Bronchial epithelial cell (primary cell): Measurements from ENCODE around the gene RECQL5. TPM values are rescaled to one million over a fixed set of nuclear protein-coding genes. Genes with fewer than 3 reads are reported as not detected.
A peak's percentile ranks its signal among the peaks of the same experiment; 100 is the strongest.

ENCODE experiments used
- DNase-seq: peaks from one replicate; pipeline ENCODE4 v3.0.0-alpha.2; 2010; ENCODE audit warnings: low read depth
- FAIRE-seq: peaks from 2 replicates; lab custom pipeline; 2011; peaks lifted over from hg19 to GRCh38; lab: Jason Lieb, UNC
- H3K27me3 ChIP-seq: 2 replicates; pipeline ENCODE4 v1.5.1; 2011; ENCODE audit warnings: low read length; ENCODE audit not compliant: control insufficient read depth, insufficient read depth
- H3K36me3 ChIP-seq: 2 replicates; pipeline ENCODE4 v1.5.1; 2011; ENCODE audit warnings: low read length; ENCODE audit not compliant: control insufficient read depth, insufficient read depth
- H3K4me3 ChIP-seq: 2 replicates; pipeline ENCODE4 v1.5.1; 2011; ENCODE audit warnings: mild to moderate bottlenecking, low read depth, low read length, control low read depth
- total RNA-seq: library from RNA; depleted of rRNA; stranded (reverse); fragments of >200 nt; gene quantifications from 2 replicates; pipeline ENCODE4 v1.2.1, GENCODE V29; 2014
- TF ChIP-seq, protein P1 (sequence below): IDR thresholded peaks from 2 replicates; pipeline ENCODE4 v1.5.1; 2011; ENCODE audit warnings: mild to moderate bottlenecking, moderate library complexity, low read length, control low read depth, inconsistent platforms; ENCODE audit not compliant: insufficient read depth, severe bottlenecking

RECQL5 gene
- total RNA-seq, 1 donor from 2014 or later = 11.6 TPM

DNA sequence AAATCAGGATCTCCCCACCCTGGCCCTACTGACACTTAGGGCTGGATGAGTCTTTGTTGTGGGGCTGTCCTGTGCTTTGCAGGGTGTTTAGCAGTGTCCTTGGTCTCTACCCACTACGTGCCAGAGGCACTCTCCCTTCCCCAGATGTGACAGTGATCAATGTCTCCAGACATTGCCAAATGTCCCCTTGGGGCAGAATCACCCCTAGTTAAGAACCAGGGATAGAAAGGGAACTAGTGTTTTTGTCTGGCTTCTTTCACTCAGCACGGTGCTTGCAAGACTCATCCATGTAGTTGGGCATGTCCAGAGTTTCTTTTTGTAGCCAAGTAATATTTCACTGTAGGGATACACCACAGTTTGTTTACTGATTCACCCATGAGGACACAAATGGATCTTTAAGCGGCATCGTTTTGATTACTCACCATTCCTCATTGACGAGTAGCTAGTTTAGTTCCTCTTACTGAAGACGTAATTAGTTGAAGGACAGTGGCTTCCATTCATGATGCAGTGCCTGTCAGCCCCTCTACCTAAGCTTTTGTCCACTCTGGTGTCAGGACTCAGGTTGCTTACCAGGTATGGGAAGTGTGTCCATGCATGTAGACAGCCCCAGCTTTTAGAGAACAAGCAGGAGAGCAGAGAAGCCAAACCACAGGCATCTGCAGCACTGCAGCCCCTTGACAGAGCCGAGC, 28.3 kb upstream of the RECQL5 start:
- DNase-seq (peak; percentile 91), FAIRE-seq (peak; percentile 87)
- peaks cover 8% of the 10 kb centered on the region for H3K36me3 ChIP-seq
- TF ChIP-seq, protein P1, sequence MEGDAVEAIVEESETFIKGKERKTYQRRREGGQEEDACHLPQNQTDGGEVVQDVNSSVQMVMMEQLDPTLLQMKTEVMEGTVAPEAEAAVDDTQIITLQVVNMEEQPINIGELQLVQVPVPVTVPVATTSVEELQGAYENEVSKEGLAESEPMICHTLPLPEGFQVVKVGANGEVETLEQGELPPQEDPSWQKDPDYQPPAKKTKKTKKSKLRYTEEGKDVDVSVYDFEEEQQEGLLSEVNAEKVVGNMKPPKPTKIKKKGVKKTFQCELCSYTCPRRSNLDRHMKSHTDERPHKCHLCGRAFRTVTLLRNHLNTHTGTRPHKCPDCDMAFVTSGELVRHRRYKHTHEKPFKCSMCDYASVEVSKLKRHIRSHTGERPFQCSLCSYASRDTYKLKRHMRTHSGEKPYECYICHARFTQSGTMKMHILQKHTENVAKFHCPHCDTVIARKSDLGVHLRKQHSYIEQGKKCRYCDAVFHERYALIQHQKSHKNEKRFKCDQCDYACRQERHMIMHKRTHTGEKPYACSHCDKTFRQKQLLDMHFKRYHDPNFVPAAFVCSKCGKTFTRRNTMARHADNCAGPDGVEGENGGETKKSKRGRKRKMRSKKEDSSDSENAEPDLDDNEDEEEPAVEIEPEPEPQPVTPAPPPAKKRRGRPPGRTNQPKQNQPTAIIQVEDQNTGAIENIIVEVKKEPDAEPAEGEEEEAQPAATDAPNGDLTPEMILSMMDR = no peak
- H3K27me3 ChIP-seq = no peaks in the 10 kb centered on the region
- H3K4me3 ChIP-seq = no peak overlapping the region

DNA sequence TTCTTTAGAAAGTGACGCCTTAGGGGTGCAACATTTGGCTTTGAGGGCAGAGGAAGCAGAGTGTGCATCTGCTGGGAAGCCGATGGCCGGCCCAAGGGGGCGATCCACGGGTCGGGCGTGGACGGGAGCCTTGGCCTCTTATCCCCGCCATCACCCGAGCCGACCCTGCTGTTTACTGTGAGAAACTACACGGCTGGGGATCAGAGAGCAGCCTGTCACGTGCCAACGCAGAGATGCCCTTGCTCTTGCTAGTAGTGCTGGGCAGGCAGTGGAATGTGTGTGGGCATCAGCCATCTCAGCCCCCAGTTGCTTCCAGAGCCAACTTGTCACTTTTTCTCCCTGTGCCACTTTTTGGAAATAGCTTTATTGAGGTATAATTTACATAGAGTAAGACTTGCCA, 27.6 kb upstream of the RECQL5 start:
- TF ChIP-seq, protein P1 = no peak
- no peak overlapping the region for H3K4me3 ChIP-seq
- peaks cover 8% of the 10 kb centered on the region for H3K36me3 ChIP-seq
- H3K27me3 ChIP-seq = no peaks in the 10 kb centered on the region
- DNase-seq (no peak), FAIRE-seq (no peak)

DNA sequence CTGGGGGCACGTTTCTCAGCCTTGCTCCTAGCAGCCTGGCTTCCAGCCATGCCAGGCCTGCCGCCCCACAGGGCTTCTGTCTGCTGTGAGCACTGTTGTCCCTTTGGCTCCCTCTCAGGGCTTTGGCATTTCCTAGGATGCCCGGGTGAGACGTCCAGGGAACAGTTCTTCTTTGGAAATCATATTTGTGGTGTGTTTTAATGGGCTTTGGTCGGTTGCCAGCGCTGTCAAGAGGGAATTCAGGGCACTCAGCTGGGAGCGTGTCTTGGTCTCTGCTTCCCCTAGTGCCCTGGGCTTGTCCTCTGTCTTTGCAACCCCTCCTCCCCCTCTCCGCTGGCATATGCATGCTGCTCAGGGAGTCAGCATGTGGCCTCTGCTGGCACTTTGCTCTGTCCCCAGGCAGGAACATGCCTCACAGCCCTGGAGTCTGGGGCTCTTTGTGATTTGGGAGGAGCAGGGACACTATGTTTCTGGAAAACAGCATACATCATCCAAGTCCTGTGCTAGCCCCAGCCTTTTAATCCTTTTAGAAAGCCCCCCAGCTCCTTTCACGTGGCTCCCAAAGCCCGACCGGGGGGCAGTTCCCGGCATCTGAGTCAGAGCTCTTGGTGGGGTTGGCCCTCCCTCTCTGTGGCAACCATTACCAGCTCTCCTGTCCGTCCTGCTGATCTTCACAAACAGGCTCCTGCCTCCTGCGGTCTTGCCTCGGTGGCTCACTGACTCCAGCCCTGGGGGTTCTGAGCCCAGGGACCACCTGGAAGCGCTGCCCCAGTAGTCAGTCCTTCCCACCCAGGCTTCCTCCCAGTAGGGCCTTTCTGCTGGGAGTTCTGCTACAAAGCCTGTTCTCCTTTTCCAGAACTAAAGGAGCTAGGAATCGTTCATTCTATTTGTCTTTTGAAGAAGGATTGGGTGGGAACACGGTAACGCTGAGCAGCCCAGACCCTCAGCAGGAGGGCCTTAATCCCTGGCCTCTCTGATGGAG, 26.8 kb upstream of the RECQL5 start:
- H3K27me3 ChIP-seq = no peaks in the 10 kb centered on the region
- FAIRE-seq = no peak
- H3K4me3 ChIP-seq = no peak overlapping the region
- H3K36me3 ChIP-seq = peaks cover 8% of the 10 kb centered on the region
- TF ChIP-seq, protein P1 = peak; percentile 17
- peak; percentile 57 for DNase-seq

DNA sequence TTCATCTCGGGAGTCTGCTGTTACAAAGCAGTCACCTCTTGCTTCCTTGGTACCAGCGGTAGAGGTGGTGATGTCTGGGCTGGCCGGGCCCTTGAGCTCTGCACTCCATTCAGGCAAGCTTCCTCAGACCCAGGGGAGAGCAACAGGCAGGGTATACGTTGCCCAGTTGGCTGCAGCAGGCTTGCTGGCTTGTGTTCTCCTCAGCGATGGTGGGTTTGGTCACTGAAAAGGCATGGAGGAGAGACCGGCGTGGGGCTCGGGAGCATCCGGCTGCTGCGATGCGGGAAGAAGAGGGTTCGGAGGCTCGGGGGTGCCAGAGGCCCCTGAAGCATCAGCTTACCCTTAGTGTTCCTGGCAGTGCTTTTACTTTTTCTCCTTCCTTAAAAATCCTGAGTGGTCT, 26.0 kb upstream of the RECQL5 start:
- H3K36me3 ChIP-seq = peaks cover 8% of the 10 kb centered on the region
- TF ChIP-seq, protein P1 = no peak
- no peak overlapping the region for H3K4me3 ChIP-seq
- no peaks in the 10 kb centered on the region for H3K27me3 ChIP-seq
- DNase-seq (no peak), FAIRE-seq (no peak)

DNA sequence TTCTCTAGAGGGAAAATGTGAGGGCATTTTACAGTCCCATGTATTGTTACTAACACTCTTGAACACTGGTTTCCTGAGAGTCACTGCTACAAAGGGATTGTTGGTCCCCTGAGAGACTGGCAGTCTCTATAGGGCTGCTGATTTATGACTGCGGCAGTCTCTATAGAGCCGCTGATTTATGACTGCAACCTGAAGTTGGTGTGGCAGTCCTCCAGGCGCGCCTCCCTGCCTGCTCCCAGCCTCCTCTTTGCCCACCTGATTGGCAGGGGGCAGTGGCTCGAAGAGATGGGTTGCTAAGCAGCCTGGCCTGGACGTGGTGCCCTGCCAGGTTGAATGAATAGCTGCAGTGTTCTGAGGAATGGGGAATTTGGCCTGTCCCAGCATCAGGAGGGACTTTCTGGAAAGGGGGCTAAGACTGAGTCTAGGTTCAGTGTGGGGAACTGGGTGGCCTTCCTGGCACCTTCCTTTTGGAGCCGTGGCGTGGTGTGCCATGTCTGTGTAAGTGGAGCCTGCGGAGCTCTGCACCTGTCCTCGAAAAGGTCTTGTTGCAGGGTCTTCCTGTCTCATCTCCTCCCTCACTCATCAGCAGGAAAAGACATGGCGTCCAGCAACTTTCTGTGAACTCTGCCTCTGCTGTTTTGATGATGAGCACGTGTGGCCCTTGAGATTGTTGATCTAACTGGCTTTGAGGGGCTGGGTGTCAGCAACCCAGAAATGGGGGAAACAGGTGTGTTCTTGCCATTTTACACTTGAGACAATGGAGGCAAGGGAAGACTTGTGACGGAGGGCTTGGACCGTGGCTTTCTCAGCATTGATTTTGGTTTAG, 25.1 kb upstream of the RECQL5 start:
- DNase-seq (no peak), FAIRE-seq (no peak)
- TF ChIP-seq, protein P1 = no peak

More for the DNA sequence above, 25.1 kb upstream of the RECQL5 start:
- Histone ChIP-seq H3K36me3 (peaks cover 8% of the 10 kb centered on the region), H3K4me3 (no peak overlapping the region), H3K27me3 (no peaks in the 10 kb centered on the region)
